Measurements from ENCODE around the gene ZC3H6. TPM values are rescaled to one million over a fixed set of nuclear protein-coding genes. Genes with fewer than 3 reads are reported as not detected.

The ZC3H6 gene
- total RNA-seq, 1 donor from 2014 or later = 14.0 TPM

DNA sequence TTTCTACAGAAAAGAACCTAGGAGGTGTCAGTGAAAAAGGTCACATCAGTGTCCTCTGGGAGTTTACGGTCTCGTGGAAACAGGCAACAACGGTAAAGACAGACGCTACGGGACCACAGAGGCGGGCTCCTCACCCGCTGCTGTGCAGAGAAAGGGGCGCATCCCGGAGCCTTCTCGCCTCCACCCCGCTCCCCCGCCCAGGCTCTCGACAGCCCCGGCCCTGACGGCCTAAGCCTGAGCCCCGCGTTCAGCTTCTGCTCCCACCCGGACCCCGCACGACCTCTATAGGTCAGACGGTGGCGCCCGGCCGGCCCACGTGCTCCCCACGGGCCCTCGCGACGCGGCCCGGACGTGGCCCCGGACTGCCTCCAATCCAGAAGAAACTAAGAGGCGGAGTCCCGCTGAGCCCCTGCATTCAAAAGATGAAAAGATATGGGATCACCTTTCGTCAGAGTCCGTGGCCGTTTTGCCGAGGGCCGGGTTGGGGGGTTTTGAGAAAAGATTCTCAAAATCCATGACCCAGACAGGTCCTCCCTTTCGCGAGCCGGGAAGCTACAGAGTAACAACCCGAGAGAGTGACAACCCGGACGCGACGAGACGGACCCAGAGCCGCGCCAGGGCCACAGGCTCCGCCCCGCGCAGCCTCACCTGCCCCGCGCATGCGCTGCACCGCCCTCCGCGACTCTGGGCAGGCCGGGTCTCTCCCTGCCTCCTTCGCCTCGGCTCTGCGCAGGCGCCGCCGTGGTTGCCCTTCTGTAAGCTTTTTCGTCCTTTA, 20.7 kb upstream of the ZC3H6 start, which contains the start of gene ZC3H8:
Gene ZC3H8 (minus strand): TSS at position 577 of the 775 bp plus-strand sequence. CDS start 61 bp downstream, at position 516.
- DNase-seq = peak; percentile 96
- H3K4me3 Mint-ChIP-seq (ENCODE audit: unreplicated experiment) = peak within 1 kb of the TSS; percentile 92
- no peaks in the 10 kb centered on the region for H3K27me3 Mint-ChIP-seq (ENCODE audit: unreplicated experiment)
- H3K9me3 Mint-ChIP-seq (ENCODE audit: unreplicated experiment) = no peaks in the 10 kb centered on the region
- H3K27ac Mint-ChIP-seq (ENCODE audit: unreplicated experiment) = peak within 1 kb of the TSS; percentile 91
- TF ChIP-seq, protein P1, sequence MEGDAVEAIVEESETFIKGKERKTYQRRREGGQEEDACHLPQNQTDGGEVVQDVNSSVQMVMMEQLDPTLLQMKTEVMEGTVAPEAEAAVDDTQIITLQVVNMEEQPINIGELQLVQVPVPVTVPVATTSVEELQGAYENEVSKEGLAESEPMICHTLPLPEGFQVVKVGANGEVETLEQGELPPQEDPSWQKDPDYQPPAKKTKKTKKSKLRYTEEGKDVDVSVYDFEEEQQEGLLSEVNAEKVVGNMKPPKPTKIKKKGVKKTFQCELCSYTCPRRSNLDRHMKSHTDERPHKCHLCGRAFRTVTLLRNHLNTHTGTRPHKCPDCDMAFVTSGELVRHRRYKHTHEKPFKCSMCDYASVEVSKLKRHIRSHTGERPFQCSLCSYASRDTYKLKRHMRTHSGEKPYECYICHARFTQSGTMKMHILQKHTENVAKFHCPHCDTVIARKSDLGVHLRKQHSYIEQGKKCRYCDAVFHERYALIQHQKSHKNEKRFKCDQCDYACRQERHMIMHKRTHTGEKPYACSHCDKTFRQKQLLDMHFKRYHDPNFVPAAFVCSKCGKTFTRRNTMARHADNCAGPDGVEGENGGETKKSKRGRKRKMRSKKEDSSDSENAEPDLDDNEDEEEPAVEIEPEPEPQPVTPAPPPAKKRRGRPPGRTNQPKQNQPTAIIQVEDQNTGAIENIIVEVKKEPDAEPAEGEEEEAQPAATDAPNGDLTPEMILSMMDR (IDR thresholded peaks at IDR 0.05; ENCODE audit: partially characterized antibody, unreplicated experiment) = no peak
- no peaks in the 10 kb centered on the region for H3K36me3 Mint-ChIP-seq (ENCODE audit: unreplicated experiment)
- H3K4me1 Mint-ChIP-seq (ENCODE audit: low read depth, unreplicated experiment) = peaks cover 4% of the 10 kb centered on the region

DNA sequence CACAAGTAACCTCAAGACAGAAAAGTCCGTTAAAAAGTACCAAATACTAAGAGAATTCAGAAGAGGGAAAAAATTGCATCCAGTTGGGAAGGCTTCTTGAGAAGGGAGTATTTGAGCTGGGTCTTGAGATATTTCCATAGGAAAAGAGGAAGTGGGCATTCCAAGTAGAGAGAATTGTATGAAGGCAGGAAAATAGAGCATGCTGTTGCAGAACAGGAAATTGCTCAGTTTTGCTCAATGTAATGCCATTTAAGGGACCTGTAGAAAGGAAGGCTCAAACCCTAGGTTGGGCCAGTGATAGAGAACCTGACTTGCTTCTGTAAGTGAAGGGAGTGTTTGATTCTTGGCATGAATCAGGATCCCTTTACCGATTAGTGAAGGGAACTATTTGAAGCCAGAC, 19.5 kb upstream of the ZC3H6 start:
- DNase-seq = no peak
- Mint-ChIP-seq H3K27me3 (ENCODE audit: unreplicated experiment) (no peaks in the 10 kb centered on the region), H3K36me3 (ENCODE audit: unreplicated experiment) (no peaks in the 10 kb centered on the region), H3K9me3 (ENCODE audit: unreplicated experiment) (no peaks in the 10 kb centered on the region), H3K4me1 (ENCODE audit: low read depth, unreplicated experiment) (peaks cover 4% of the 10 kb centered on the region), H3K27ac (ENCODE audit: unreplicated experiment) (no peak overlapping the region), H3K4me3 (ENCODE audit: unreplicated experiment) (no peak overlapping the region)
- TF ChIP-seq, protein P1 (IDR thresholded peaks at IDR 0.05; ENCODE audit: partially characterized antibody, unreplicated experiment) = no peak

DNA sequence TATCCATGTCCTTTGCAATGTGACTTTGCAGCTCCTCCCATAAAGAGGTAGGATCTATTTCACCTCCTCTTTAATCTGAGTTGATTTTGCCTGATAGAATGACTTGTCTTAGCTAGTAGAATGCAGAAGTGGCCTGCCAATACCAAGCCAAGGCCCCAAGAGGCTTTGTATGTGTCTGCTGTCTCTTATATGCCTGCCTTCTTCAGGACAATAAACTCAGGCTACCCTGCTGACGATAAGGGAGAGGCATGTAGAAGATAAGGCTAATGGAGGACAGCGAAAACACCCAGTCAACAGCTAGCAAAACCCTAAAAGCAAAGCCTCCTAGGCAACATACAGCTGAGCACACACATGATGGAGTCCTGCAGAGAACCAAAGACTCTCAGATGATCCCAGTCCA, 18.7 kb upstream of the ZC3H6 start:
- H3K27me3 Mint-ChIP-seq (ENCODE audit: unreplicated experiment) = no peaks in the 10 kb centered on the region
- H3K4me3 Mint-ChIP-seq (ENCODE audit: unreplicated experiment) = no peak overlapping the region
- H3K36me3 Mint-ChIP-seq (ENCODE audit: unreplicated experiment) = no peaks in the 10 kb centered on the region
- TF ChIP-seq, protein P1 (IDR thresholded peaks at IDR 0.05; ENCODE audit: partially characterized antibody, unreplicated experiment) = no peak
- H3K9me3 Mint-ChIP-seq (ENCODE audit: unreplicated experiment) = no peaks in the 10 kb centered on the region
- H3K27ac Mint-ChIP-seq (ENCODE audit: unreplicated experiment) = no peak overlapping the region
- peaks cover 4% of the 10 kb centered on the region for H3K4me1 Mint-ChIP-seq (ENCODE audit: low read depth, unreplicated experiment)
- DNase-seq = no peak

DNA sequence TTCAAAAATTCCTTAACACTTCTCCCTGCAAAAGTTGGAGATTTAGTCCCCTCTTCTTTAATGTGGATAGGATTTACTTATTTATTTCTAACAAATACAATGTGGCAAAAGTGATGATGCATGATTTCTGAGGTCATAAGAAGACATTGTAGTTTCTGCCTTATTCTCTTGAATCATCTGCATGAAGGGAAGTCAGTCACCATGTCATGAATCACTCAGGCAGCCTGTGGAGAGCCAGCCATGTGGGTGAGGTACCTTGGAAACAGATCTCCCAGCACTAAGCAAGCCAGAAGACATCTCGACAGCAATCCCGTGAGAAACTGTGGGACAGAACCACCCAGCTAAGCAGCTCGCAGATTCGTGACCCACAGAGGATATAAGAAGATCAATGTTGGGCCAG, 17.8 kb upstream of the ZC3H6 start:
- Mint-ChIP-seq H3K27ac (ENCODE audit: unreplicated experiment) (no peak overlapping the region), H3K4me1 (ENCODE audit: low read depth, unreplicated experiment) (peaks cover 4% of the 10 kb centered on the region), H3K27me3 (ENCODE audit: unreplicated experiment) (no peaks in the 10 kb centered on the region), H3K4me3 (ENCODE audit: unreplicated experiment) (no peak overlapping the region), H3K9me3 (ENCODE audit: unreplicated experiment) (no peaks in the 10 kb centered on the region), H3K36me3 (ENCODE audit: unreplicated experiment) (no peaks in the 10 kb centered on the region)
- no peak for DNase-seq
- TF ChIP-seq, protein P1 (IDR thresholded peaks at IDR 0.05; ENCODE audit: partially characterized antibody, unreplicated experiment) = no peak

Measured in glutamatergic neuron (in vitro differentiated cells).